GM19452 (cell line): ENCODE measurements around the gene CENPX.
"Not testable (repeated sequence)": the region's sequence is repeated elsewhere in the genome, so short reads cannot be mapped to it uniquely, and the experiment has no call there.

Experiments
- ATAC-seq: cut with Tn5 transposase; IDR thresholded peaks from one replicate; pipeline ENCODE4 v1.9.1; 2021; ENCODE audit not compliant: unreplicated experiment

CENPX gene

GRCh38 chr17:81998691-81999438 is 23.8 kb downstream of the CENPX start:
- no peak for ATAC-seq

GRCh38 chr17:81998212-81998611 is 24.5 kb downstream of the CENPX start:
- ATAC-seq, result no peak

- ATAC-seq, result no peak
Measured at GRCh38 chr17:81996757-81997441, 25.8 kb downstream of the CENPX start.

DNA sequence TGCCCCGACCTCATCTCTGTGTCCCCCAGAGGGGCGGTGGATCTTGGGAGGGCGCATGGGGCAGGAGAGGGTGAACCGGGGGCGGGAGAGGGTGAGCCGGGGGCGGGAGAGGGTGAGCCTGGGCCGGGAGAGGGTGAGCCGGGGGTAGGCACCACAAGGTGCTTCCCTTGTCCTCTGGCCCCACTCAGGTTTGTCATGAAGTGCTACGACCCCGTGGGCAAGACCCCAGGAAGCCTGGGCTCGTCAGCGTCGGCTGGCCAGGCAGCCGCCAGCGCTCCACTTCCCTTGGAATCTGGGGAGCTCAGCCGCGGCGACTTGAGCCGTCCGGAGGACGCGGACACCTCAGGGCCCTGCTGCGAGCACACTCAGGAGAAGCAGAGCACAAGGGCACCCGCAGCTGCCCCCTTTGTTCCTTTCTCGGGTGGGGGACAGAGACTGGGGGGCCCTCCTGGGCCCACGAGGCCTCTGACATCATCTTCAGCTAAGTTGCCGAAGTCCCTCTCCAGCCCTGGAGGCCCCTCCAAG is 26.4 kb downstream of the CENPX start:
- no peak for ATAC-seq

- ATAC-seq, result no peak
Measured at GRCh38 chr17:81995463-81996231, 27.0 kb downstream of the CENPX start.

- no peak for ATAC-seq
Measured at GRCh38 chr17:81994593-81995462, 27.9 kb downstream of the CENPX start.

- no peak for ATAC-seq
Measured at GRCh38 chr17:81993729-81994592, 28.7 kb downstream of the CENPX start.

DNA sequence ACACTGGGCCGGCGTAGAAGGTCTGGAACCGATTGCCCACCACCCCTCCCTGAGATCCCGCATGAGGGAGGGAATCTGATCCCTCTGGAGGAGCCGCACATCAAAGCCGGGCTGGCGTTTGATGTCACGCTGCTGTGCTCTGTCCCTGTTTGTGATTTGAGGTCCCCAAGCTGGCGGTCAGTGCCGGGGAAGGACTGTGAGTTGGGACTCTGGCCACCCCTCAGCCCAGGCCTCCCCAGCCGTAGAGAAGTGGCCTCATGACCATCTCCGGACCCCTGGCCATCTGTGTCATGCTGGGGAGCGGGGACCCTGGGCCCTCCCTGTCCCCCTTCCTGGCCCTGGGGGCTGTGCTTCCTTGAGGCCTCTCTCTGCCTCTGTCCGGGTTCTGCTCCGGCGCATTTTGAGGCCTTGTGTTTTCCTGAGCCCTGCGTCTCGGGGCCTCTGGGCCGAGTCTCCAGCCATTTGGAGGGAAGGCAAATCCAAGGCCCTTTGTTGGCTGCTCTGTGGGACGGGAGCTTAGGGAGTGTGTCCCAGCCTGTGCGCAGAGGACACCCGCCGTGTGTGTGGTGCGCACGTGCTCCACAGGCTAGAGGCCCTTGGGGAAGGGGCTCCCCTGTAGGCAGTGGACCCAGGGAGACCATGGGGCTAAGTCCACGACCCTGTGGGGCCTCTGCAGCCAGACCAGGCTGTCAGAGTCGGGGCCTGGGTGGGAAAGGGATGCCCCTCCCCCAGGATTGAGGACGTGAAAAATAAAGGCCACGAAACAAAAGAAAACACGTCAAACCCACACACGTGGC is 30.2 kb downstream of the CENPX start:
- ATAC-seq, result no peak

DNA sequence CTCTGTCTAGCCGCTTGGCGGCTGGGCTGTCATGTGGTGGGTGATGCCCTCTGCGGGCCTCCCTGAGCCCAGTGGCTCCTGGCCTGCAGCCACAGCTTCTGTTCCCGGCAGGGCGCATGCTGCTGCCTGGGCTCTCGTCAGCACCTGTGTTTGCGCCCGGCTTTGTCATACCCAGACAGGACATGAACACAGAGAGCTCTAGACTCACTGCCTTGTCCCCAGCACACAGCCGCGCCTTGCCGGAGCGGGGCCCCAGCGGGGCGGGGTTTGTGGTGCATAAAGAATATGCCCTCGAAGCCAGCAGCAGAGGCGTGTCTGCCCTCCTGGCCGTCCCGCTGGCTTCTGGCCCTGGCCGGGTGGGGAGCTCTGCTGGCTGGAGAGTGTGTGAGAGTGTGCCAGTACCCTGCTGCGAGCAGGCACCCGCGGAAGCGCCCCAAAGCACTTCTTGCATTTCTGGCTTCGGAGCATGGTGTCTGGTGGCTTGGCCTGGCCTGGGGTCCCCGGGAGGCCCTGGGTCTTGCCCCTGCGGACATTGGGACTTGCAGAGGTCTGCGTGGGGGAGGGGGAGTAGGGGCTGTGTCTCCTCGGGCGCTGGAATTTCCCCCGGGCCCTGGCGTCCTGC is 30.9 kb downstream of the CENPX start:
- ATAC-seq, result no peak

DNA sequence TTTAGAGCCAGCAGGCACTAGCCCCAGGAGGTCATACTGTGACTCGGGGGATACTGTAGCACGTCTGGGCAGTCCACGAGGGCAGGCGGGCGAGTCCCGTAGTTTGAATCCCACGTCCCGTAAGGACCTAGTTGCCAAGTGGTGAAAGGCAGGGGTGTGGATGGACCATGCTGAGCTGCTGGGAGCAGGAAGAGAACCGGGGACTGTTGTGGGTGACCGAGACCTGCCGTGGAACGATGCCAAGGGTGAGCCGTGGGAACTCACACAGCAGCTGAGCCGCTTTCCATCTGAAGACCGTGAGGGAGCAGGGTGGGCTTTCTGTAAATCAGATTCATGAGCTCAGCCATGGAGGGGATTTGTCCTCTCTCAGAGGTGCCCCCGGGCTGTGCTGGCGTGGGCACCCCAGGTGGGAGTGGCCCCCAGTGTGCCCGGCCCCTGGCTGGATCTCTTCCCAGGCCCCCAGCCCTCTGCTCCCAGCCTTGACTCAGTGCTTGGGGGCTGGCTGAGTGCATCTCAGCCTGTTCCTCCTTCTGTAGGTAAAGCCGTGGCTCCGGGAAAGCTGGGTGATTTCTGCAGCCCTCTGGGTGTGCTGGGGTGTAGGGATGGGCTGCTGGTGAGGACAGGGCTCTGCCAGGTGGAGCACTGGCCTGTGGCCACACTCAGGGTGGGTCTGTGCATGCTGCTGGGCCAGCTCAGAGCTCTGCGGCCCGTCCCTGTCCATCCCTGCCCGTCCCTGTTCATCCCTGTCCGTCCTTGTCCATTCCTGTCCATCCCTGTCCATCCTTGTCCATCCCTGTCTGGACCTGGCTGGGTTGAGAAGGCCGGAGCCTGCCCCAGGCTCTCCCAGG is 31.6 kb downstream of the CENPX start:
- ATAC-seq, result no peak

DNA sequence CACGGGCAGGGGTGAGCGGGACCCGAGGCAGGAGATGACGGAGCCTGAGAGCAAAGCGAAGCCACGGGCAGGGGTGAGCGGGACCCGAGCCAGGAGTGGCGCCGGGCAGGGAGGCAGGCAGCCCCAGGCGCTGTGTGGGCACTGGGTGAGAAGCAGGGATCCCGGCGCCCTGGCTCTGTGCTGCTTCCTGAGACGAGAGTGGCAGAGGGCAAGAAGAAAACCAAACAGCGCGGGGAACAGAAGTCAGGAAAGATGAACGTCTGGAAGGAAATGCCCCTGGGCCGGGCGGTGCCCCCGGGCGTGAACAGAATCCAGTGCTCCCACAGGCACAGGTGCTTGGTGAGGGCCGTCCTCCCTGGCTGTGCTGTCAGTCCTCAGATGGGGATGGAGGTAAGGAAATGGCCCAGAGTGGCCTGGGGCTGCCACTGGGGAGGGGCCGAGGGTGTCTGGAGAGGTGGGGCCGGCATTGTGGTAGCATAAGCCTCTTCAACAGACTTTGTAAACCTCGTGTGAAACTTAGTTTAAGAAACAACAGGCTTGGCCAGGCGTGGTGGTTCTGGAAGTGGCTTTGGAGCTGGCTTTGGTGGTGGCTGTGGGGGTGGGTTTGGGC is 35.4 kb downstream of the CENPX start:
- ATAC-seq, result no peak

DNA sequence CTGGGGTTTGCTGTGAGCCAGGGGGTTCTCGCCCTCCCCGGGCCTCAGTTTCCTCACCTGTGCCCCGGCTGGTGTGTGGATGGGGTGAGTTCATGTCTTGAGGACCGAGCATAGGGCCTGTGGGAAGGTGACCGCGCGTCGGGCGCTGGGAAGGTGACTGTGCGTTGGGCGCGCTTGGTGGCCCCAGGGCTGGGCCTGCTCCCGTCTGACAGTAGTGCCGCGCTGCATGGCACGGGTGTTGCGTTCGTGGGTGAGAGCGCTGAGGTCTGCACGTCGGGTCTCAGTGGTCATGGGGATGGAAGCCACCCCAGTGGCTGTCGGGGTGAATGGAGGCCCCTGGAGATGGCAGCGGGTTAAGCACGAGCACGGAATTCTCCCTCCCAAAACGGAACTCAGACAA is 36.1 kb downstream of the CENPX start:
- ATAC-seq, result no peak

- ATAC-seq, result no peak
Measured at GRCh38 chr17:81984773-81985410, 37.8 kb downstream of the CENPX start.

DNA sequence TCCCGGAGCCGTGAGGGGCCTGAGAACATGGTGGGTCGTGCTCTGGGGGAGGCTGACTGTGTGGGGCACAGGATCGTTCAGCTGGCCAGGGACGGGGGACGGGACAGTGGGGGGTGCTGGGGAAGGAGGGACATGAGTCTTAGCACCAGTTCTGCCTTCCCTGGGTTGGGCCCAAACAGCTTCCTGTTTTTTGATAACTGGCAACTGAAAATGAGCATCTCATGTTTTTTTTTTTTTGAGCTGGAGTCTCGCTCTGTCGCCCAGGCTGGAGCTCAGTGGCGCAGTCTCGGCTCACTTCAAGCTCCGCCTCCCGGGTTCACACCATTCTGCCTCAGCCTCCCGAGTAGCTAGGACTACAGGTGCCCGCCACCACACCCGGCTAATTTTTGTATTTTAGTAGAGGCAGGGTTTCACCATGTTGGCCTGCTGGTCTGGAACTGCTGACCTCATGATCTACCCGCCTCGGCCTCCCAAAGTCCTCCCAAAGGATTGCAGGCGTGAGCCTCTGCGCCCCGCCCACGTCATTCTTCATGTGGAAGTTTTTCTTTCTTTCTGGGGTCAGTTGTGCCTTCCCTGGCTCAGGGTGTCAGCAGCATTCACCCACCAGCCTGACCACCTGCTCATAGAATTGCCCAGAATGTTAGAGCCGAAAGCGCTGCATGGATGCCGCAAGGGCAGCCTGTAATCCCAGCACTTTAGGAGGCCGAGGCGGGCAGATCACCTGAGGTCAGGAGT is 38.9 kb downstream of the CENPX start:
- no peak for ATAC-seq

- no peak for ATAC-seq
Measured at GRCh38 chr17:81983011-81983638, 39.6 kb downstream of the CENPX start.

- ATAC-seq, result not testable (repeated sequence)
Measured at GRCh38 chr17:81981511-81981910, 41.2 kb downstream of the CENPX start.
